ENCODE data around the gene JPT1.
"Not testable (repeated sequence)": the region's sequence is repeated elsewhere in the genome, so short reads cannot be mapped to it uniquely, and the experiment has no call there.

The JPT1 gene, protein sequence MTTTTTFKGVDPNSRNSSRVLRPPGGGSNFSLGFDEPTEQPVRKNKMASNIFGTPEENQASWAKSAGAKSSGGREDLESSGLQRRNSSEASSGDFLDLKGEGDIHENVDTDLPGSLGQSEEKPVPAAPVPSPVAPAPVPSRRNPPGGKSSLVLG

GRCh38 chr17:75154195-75155106 is at the start of gene JPT1:
Gene JPT1 (minus strand): TSS chr17:75154512. CDS start chr17:75154397, 115 bp downstream.
- peak; percentile 99 for DNase-seq

GRCh38 chr17:75199886-75200618 is 45.7 kb upstream of the JPT1 start:
- no peak for DNase-seq

GRCh38 chr17:75194879-75195278 is 40.6 kb upstream of the JPT1 start:
- no peak for DNase-seq

- no peak for DNase-seq
Measured at GRCh38 chr17:75191584-75191983, 37.3 kb upstream of the JPT1 start.

DNA sequence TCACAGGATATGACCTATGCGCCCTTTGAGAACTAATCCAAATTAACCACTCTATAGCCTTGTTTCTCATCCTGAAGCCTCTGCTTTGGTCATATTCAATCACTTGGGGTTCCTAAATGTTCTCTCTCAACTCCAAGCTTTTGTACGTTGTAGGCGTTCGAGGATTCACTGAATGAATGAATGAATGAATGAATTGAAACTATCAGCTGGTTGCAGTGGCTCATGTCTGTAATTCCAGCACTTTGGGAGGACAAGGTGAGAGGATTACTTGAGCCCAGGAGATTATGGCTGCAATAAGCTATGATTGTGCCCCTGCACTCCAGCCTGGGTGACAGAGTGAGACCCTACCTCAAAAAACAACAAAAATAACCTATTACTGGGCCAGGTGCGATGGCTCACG is 34.3 kb upstream of the JPT1 start:
- no peak for DNase-seq

- DNase-seq = no peak
Measured at GRCh38 chr17:75183999-75184884, 29.9 kb upstream of the JPT1 start.

DNA sequence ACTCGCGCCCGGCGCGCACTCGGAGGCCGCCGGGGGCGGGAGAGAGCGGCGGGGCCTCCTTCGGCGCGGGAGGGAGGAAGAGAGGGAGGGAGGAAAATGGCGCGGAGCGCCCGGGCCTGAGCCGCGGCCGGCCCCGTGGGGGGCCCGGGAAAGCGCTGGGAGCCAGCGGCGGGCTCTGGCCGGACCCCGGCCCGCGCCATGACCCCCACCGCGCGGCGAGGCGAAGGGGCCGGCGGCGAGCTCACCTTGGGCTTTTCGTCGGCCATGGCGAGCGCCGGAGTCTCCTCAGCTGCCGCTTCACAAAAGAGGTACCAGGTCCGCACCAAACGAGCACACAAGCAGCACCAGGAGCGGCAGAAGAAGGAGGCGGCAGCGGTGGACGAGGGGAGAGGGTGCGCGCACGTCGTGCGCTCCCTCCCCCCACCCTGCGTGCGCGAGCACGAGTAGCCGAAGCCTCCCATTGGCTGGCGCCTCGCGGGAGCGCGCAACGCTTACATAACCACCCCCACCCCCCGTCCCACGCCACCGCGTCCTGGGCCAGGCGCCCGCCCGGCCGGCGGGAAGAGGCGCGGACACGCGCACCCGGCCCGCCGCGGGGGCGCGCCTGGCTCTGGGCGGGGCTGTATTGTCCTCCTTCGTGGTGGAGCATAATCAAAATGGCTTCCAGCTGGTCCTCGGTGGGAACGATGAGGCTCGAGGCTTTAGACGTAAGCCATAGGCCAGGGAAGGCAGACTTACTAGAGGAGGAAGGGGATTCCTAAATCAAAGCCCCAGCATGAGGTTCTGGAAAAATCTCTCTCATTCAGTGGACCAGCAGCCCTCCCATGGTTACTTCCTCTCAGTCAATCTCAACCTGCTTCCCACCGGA is 28.5 kb upstream of the JPT1 start, which contains the start of gene SUMO2:
Gene SUMO2 (minus strand): TSS at position 391 of the 868 bp plus-strand sequence. CDS start 125 bp downstream, at position 266.
- DNase-seq = peak; percentile 97

DNA sequence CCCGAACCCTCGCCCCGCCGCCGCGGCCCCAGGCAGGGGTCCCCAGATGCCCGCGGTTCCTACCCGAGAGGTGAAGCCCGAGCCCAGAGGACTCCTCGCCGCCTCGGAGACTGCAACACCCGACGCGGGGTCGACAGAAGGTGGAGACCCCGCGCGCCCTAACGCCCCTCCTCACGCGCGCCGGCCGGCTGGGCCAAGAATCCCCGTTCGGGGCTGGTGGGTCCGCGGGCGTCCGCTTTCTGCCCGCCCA is 27.9 kb upstream of the JPT1 start:
- DNase-seq = no peak

DNA sequence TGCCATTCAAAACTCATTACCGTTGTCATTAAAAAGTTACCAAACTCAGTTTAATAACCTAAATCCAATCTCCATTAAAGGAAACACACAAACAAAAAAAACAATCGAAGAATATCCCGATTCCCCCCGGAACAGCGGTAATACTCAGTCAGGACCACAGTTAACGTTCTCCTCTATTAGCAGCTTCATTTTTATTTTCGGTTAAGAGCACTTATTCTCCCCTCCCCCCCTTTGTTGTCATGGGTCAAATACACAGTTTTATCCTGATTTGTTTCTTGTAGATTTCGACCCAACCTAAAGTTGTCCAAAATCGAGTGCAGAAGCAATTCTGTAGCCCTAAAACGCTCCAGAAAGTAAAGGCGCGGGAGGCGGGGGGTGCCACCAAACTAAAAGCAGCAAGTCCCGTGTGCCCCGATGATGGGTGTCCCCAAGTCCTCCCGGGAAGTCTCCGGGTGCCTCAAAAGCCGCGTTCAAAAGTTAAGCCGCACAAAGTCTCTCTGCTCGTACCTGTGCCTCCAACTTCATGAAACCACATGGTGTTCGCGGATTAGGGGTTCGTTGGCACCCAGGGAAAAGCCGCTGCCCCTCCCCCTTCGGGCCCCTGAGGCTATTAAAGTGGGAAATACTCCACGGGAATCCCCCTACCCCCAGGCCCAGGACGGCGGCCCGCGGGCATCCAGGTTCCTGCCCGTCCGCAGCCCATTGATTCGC is 27.5 kb upstream of the JPT1 start:
- DNase-seq = no peak

DNA sequence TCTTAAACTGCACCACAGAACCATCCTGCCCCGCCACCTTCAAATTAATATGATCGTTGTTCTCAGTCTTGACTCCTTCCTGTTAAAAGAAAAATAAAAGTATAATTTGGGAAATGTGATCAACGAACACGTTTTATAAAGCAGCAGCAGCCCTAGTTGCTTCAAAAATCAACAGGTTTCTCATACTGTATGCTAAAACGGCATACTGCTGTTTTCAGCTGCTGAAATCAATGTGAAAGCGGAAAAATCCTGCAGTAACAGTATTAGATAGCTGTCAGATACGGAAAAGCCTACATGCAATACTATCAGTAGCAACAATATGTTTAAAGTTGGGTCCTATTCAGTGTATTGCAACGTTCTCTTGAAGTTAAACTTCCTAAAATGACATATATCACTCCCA is 26.8 kb upstream of the JPT1 start:
- DNase-seq = no peak

DNA sequence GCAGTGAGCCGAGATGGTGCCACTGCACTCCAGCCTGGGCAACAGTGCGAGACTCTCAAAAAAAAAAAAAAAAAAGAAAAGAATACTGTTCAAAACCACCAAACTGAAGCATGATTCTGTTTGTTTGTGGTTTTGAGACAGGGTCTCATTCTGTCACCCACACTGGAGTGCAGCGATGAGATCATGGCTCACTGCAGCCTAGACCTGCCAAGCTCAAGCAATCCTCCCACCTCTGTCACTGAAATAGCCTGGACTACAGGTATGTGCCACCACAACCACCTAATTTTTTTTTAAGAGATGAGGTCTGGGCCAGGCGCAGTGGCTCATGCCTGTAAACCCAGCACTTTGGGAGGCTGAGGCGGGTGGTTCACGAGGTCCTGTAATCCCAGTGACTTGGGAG is 24.1 kb upstream of the JPT1 start:
- no peak for DNase-seq

GRCh38 chr17:75176625-75177024 is 22.3 kb upstream of the JPT1 start:
- no peak for DNase-seq

- no peak for DNase-seq
Measured at GRCh38 chr17:75174996-75175395, 20.7 kb upstream of the JPT1 start.

GRCh38 chr17:75173526-75173925 is 19.2 kb upstream of the JPT1 start:
- no peak for DNase-seq

DNA sequence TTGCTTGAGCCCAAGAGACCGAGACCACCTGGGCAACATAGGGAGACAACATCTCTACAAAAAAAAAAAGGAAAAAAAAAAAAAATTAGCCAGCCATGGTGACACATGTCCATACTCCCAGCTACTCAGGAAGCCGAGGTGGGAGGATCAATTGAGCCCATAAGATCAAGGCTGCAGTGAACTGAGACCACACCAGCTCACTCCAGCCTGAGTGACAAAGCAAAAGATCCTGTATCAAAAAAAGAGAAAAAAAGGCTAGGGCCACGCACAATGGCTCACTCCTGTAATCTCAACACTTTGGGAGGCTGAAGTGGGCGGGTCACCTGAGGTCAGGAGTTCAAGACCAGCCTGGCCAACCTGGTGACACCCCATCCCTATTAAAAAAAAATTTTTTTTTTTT is 14.7 kb upstream of the JPT1 start:
- DNase-seq = no peak

- not testable (repeated sequence) for DNase-seq
Measured at GRCh38 chr17:75164606-75165005, 10.3 kb upstream of the JPT1 start.

GRCh38 chr17:75163074-75163473 is 8.8 kb upstream of the JPT1 start:
- no peak for DNase-seq

GRCh38 chr17:75160211-75160610 is 5.9 kb upstream of the JPT1 start:
- DNase-seq = no peak

- DNase-seq = no peak
Measured at GRCh38 chr17:75159196-75160031, 5.1 kb upstream of the JPT1 start.

- DNase-seq = not testable (repeated sequence)
Measured at GRCh38 chr17:75158480-75158879, 4.2 kb upstream of the JPT1 start.

Data from left hindlimb (tissue), 1 donor.